Glomerular visceral epithelial cell (primary cell): ENCODE results near the gene PAK4.

Experiments used
- DNase-seq: peaks from one replicate; pipeline ENCODE4 v3.0.0-alpha.2; 2016; ENCODE audit errors: extremely low spot score

Gene PAK4

DNA sequence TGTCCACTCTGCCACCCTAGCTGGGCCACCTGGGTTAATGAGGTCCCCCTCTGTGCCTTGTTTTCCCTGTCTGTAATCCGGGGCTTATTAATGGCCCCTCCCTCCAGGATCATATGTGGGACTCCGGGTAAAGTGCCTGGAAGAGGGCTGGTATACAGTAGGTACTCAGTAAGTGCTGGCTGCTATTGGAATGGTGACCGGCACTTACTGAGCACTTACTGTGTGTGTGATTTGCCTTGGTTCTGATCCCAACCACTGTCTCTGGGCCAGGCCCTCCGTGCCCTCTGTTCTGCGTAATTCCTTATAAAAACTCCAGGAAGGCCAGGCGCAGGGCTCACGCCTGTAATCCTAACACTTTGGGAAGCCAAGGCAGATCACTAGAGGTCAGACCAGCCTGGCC is 40.3 kb downstream of the PAK4 start:
- no peak for DNase-seq

DNA sequence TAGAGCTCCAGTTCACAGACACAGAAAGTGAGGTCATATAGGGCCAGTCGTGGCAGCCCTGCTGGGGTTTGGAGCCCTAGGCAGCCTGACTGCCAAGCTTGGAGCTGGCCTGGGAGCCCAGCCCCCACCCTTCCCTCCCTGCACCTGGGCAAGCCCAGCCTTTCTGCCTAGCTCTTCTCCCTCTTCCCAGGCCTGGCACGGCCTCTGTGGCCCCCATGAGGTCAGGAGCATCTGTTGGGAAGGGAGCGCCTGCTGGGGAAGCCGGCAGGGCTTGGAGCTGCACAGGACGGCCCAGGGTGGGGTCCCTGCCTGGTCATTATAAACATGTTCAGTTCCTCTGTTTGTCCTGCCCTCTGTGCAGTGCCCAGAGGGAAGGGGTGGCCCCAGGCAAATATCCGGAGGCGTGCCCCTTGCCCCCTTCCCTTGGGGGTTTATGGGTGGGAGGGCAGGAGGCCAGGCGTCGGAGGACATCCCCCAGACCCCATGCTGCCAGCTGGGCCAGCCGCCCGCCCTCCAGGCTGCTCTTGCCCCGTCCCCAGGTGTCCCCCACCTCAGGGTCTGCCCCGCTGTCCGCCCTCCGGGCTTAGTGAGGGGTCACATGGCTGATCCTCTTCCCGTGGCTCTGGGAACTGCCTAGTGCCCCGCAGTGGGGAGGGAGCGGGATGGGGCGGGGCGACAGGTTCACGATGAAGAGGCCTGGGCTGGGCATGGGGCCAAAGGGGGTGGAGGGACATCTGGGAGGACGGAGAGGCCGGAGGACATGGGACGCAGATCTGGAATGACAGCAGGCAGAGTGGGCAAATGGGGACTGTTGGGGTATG is 41.2 kb downstream of the PAK4 start:
- no peak for DNase-seq

DNA sequence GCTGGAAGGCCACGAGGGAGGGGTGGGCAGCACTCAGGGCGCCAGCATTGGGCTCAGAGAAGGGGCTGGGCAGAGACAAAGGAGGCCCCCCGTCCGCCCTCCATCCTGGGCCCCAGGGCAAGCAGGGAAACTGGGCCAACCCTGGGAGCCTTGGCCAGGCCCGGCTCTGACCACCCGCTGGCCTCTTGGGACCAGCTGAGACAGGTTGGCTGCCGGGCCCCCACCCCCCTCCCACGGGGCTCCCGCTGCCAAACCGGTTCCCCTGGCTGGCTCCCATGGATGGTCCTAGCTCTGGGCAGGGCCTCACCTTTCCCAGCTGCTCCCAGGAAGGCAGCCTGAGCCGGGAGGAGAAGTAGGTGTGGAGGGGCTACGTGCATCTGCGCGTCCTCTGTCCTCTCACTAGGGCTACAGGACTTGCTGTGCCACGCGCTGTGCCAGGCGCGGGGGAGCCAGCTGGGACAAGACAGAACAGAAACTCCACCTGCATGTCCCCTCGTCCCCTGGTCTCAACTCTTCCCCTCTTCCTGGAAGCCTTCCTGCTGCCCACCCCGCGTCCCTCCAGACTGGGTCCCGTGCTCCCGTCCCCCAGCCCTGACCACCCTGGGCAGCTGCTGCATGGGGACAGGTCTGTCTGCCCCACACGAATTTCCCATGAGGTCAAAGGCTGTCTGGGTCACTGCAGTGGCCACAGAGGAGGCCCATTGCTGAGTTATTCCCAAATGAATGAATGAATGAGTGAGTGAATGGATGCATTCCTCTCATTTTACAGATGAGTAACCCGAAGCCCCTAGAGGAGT is 42.1 kb downstream of the PAK4 start:
- DNase-seq = no peak

DNA sequence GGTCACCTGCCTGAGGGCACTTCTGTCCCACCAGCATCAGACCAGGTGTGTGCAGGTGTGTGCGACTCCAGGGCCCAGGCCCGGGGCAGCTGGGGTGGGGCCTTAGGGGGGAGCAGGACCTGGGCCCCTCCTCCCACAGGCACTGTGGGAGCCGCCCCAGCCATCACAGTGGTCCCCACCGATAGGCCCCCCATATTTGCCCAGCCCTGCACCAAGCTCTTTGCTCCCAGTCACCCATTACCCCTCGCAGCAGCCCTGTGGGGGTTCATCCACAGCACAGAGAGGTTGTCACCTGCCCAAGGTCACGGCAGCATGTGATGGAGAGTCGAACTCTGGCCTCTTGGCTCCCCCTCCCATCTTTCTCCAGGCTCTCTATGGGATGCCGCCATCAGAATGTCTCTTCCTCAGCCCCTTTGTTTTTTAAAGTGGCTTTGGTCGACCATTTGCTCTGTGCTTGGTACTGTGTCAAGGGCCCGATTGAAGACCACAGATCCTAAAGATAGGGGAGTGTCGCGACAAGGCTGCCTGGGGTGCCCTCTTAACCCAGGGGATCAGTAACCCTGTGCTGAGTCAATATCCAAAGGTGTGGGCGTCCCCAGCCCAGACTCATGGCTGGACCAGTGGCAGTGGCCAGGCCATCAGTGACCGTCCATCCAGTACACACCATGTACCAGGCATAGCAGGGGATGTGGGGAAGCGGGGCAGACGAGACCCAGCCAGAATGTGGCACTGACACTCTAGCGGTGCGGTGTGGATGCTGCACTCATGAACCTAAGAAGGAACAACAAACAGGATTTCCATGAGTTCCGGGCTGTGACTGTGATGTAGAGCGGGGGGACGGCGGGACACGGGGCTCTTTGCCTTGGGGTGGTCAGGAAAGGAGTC is 42.9 kb downstream of the PAK4 start:
- no peak for DNase-seq

DNA sequence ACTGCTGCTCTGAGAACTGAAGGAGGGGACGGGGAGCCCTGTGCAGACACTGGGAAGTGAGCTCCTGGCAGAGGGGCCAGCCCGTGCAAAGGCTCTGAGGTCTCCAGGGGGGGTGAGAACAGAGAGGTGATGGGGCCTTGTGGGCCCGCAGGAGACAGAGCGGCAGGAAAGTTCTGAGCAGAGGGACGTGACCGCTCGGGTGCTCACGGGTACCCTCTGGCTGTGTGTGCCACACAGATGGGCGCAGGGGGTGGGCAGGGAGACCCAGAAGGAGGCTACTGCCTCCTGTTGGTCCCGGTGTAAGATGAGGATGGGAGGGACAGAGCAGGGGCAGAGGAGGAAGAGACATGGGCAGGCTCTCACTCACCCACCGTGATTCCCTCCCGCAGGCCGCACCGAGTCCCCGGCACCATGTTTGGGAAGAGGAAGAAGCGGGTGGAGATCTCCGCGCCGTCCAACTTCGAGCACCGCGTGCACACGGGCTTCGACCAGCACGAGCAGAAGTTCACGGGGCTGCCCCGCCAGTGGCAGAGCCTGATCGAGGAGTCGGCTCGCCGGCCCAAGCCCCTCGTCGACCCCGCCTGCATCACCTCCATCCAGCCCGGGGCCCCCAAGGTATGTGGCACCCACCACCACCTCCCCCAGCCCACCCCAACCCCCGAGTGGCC is 43.7 kb downstream of the PAK4 start:
- DNase-seq = no peak

DNA sequence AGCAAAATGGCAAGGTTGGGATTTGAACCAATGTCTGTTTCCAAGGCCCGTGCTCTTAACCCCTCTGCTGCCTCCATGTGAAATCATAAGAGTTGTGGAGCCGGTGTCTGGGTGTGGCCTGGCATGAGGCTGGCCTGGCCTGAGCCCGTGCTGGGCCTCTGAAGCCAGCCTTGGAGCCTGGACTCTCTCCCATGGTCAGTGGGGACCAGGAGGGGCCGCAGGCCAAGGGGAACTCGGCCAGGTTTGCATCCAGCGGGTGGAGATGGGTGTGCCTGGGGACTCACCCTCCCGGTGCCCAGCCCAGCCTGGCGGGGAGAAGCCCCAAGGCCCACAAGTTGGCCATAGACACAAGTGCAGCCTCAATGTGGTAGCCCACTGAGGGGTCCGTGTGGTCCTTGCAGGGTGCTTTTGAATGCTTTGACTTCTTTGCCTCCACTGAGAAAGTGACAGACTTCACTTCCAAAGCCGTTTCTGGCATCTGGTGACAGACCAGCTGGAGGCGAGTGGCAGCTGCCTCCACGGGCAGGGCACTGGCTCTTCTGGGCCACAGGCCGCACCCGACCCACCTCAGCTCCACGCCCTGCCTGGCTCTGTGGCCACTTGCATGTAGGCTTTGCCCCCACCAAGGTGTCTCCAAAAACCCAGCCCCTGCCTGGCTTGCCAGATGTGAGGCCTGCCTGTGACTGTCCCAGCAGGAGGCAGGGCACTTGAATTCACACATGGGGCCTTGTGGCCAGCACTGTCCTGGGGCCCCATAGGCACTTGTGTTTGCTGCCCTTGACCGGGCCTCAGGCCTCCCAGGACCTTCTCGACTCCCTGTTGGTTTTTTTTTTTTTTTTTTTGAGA is 45.0 kb downstream of the PAK4 start:
- no peak for DNase-seq

DNA sequence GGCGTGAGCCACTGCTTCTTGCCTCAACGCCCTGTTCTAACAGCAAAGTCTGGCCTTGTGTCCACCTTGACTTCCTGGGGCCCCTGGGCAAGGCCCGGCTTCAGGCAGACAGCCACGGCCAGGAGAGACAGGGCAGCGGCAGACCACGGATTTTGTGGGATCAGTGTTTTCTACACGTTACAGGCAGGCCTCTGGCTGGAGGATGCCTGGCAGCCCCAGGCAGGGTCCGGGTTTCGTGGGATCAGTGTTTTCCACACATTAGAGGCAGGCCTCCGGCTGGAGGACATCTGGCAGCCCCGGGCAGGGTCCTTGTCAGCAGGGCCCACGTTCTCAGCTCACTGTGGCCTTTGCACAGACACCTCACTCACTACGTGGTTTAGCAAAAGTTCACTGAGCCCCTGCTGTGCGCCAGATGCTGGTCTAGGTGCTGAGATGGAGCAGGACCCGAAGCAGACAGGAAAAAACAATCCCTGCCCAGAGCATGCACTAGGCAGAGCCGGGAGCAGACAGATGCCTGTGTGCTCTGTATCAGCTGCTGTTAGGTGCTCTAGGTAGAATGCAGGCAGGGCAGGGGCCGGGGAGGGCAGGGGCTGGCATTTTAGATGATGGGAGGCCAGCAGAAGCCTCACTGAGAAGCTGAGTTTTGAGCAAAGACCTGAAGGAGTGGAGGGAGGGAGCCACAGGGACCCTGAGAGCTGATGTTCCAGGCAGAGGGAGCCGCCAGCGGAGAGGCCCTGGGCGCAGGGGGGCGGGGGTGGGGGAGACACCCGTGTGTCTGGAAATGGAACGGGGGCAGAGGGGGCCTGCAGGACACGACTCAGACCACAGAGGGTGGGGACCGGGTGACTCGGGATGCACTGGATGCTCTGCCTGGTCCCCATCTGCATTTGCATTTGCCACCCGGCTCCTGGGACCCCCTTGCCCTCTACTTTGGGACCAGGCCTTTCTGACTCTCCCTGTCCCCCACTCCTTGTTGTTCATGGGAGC is 46.2 kb downstream of the PAK4 start:
- DNase-seq = no peak

DNA sequence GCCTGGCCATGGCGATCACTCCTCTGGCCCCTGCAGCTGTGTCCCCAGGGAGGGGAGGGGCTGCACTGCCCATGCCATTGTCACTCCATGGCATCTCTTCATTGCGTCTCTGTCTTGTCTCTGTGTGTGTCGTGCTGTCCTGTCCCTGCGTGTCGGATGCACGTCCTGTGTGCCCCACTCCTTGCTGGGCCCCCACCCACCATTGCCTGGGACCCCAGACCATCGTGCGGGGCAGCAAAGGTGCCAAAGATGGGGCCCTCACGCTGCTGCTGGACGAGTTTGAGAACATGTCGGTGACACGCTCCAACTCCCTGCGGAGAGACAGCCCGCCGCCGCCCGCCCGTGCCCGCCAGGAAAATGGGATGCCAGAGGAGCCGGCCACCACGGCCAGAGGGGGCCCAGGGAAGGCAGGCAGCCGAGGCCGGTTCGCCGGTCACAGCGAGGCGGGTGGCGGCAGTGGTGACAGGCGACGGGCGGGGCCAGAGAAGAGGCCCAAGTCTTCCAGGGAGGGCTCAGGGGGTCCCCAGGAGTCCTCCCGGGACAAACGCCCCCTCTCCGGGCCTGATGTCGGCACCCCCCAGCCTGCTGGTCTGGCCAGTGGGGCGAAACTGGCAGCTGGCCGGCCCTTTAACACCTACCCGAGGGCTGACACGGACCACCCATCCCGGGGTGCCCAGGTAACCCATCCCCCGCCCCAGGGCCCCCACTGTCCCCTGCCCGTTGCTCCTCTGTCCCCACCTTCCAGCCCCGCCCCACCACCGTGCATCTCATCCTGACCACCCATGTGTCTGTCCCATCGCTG is 47.3 kb downstream of the PAK4 start:
- no peak for DNase-seq

DNA sequence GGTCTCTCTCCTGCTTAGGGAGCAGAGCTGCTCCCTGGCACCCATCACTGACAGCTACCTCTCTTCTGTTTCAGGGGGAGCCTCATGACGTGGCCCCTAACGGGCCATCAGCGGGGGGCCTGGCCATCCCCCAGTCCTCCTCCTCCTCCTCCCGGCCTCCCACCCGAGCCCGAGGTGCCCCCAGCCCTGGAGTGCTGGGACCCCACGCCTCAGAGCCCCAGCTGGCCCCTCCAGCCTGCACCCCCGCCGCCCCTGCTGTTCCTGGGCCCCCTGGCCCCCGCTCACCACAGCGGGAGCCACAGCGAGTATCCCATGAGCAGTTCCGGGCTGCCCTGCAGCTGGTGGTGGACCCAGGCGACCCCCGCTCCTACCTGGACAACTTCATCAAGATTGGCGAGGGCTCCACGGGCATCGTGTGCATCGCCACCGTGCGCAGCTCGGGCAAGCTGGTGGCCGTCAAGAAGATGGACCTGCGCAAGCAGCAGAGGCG is 48.0 kb downstream of the PAK4 start:
- DNase-seq = no peak

DNA sequence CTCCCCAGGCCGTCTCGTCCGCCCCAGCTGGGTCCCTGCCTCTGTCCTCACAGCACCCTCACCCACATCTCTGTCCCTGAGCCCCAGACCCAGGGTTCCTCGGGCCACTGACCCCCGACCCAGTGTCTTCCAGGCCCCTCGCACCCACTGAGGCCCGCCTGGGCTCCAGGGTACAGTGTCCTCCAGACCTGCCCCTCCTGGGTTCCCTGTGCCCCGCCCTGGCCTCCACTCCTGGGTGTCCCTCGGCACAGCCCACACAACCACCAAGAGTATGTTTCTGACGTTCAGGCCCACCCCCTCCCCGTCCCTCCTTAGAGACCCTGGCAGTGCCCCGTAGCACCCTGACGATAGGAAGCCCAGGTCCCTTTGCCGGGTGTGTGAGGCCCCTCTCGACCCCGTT is 48.6 kb downstream of the PAK4 start:
- no peak for DNase-seq

DNA sequence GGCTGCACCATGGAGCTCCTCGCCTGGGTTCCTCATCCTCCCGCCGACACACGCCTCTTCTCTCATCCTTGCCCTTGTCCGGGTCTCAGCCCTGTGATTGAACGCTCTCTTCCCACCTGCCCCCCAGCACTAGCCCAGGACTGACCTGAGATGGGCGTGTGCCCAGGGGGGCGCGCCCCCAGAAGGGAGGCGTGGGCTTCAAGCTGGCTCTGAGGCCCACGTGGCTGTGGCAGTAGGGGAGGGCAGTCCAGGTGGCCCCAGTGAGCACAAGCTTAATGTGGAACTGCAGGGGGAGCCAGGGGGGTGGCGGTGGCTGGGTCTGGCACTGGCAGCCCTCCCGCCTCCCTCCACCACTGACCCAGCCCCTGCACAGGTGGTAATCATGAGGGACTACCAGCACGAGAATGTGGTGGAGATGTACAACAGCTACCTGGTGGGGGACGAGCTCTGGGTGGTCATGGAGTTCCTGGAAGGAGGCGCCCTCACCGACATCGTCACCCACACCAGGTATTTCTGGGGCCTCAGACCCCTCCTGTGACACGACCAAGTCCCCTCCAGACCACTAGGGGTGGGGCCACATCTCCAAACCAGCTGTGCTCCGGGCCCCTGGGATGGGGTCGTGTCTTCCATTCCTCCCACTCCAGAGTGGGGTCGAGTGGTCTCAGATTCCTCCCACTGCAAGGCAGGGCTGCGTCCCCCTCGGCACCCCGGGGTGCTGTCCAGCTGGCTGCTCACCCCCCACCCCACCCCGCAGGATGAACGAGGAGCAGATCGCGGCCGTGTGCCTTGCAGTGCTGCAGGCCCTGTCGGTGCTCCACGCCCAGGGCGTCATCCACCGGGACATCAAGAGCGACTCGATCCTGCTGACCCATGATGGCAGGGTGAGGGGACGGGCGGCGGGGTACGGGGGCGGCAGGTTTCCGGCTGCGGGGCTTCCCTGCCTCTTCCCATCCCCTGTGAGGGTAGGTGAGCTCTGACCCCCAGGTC is 49.3 kb downstream of the PAK4 start:
- DNase-seq = no peak

DNA sequence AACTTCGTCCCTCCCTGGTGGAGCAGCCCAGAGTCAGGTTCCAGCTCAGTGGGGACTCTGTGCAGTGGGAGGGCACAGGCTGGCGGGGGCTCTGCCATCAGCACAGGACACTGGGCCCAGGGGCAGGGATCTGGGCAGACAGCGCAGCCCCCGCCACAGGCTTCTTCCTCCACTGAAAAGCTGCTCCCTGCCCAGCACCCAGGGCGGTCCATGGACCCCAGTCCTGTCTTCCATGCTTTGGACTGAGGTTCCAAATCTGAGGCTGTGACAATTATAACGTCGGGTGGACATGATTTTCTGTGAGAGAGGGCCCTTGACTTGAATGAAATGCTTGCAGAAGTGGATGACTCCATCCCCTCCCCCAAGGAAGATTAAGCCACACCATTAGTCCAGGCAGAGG is 50.0 kb downstream of the PAK4 start:
- no peak for DNase-seq

DNA sequence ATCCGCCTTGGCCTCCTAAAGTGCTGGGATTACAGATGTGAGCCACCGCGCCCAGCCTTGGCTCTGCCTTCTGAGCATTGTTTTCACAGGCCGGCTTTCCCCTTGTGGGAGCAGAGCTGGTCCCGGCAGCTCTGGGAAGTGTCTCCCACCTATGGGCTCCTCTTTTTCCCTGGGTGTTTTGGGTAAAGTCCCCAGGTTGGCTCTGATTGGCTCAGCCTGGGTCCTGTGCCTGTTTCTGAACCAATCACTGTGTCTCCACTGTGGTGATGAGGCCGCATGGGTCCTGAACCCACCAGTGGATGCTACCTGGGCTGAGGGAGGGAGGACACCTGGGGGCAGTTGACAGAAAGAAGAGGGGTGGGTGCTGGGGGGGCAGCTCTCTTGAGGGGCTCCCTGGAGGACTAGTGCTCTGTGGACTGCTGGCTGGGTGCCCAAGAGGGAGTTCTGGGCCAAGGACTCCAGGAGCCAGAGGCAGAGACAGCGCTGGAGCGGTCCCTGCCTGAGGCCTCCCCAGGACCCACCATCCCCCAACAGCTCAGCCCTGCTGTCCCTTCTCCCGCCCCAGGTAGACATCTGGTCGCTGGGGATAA is 51.6 kb downstream of the PAK4 start:
- DNase-seq = no peak

DNA sequence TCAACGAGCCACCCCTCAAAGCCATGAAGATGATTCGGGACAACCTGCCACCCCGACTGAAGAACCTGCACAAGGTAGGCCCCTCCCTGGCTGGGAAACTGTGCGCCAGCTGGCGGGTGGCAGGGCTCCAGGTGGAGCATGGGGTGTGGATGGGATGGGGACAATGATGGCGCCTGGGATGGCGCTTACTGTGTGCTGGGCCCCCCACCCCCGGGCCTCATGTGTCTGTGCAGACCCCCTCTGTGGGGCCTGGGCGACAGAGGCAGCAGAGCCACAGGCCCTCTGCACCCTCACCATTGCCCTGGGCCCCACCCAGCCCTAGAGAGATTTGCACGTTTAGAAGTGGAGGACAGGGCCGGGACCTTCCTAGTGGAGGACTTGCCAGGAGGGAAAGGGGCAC is 52.1 kb downstream of the PAK4 start:
- no peak for DNase-seq

DNA sequence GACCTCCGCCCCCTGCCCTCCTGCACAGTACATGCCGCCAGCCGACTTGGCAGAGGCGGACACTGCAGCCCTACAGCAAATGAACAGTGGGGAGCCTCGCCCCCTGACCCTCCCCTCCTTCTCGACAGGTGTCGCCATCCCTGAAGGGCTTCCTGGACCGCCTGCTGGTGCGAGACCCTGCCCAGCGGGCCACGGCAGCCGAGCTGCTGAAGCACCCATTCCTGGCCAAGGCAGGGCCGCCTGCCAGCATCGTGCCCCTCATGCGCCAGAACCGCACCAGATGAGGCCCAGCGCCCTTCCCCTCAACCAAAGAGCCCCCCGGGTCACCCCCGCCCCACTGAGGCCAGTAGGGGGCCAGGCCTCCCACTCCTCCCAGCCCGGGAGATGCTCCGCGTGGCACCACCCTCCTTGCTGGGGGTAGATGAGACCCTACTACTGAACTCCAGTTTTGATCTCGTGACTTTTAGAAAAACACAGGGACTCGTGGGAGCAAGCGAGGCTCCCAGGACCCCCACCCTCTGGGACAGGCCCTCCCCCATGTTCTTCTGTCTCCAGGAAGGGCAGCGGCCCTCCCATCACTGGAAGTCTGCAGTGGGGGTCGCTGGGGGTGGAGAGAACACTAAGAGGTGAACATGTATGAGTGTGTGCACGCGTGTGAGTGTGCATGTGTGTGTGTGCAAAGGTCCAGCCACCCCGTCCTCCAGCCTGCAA is 52.9 kb downstream of the PAK4 start:
- no peak for DNase-seq

DNA sequence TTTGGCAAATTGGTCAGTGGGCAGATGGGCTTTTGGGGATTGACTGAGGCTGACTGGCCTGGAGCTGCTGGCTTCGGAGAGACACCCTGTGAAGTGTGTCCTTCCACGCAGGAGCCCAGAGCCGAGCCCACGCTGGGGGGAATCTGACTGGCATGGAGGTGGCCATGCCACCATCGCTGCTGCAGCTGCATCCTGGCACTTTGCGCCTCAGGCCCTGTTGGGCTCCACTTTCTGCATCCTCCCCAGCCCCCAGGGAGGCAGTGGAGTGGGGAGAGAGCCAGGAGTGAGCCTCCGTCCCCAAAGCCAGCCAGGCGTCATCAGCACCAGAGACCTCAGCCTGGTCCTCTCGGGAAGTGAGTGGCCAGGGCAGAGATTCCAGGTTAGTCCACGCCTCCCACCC is 54.2 kb downstream of the PAK4 start:
- DNase-seq = no peak
